Bone marrow (tissue), 2 donors: ENCODE results near the gene YPEL4.

Experiments
- DNase-seq, 2 donors: peaks; one replicate each; lab custom pipeline; 2025; lab: John Stamatoyannopoulos, UW

YPEL4 gene

DNA sequence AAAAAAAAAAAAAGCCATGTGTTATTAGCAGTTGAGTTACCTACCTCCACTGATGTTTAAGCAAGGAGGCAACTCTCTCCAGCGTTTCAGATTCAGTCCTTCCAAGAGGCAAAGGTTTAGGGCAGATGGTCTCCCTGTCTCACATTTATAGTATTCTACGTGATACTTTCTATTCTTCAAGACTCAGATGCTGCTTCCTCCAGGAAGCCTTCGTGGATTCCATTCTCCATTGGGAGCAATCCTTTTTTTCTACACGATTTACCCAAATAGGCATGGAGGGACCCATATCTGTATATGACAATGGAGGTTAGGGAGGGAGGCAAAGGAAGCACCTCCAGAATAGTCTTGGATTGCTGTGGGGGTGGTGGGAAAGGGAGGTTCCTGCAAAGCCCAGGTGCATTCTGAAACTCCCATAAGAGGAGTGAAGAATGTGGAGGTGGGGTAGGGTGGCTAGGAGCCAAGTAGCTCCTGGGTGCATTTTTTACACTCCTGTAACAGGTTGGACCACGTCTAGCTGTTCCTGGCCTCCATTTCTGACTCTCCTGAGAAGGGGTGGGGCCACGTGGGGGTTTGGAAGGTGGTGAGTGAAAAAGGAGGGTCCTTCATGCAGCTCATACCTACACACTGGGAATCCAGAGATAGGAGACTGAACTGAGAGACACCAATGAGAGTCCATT lies 16.2 kb downstream of the YPEL4 start:
- no peak for DNase-seq

DNA sequence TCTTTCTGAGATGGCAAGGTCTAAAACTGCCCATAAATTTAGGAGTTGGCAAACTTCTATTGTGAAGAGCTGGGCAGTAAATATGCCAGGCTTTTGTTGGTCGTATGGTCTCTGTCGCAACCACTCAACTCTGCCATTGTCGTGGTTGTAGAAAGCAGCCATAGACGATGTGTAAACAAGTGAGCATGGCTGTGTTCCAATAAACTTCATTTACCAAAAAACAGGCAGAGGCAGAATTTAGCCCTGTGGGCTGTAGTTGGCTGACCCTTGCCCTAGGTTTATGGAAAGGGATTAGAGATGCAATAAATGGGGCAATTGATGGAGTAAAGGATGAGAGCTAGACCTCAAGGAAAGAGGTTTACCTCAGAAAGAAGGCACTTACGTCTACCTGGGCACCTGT lies 17.6 kb downstream of the YPEL4 start:
- no peak for DNase-seq

DNA sequence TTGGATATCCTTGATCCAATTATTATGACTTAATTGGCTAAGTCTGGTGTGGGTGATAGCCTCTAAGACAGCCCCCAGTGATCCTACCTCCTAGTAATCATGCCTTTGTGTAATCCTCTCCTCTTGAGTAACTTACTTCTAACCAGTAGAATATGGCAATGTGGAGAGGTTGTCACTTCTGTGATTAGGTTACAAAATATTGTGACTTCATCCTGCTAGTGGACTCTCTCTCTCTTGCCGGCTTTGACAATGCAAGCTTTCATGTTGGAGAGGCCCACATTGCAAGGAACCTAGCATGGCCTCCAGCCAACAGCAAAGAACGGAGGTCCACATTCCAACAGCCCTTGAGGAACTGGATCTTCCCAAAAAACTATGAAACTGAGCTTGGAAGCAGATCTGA lies 19.5 kb downstream of the YPEL4 start:
- no peak for DNase-seq

DNA sequence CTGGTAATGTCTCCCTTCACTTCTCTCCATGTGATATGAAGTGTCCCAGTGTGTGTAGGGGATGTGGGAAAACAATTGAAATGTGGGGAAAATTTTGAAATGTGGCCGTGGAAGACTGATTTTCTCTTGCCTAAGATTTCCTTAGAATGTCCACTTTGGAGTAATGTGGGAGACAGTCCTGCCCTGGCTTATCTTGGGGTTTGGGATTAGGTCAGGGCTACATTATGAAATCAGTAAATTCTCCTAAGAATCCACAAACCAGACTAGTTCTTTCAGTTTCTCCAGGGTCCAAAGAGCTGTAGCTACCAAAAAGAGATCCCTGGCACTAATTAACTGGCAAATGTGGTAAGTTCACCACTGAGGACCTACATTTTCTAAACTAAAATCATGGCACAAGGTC lies 22.8 kb downstream of the YPEL4 start:
- DNase-seq, result no peak

DNA sequence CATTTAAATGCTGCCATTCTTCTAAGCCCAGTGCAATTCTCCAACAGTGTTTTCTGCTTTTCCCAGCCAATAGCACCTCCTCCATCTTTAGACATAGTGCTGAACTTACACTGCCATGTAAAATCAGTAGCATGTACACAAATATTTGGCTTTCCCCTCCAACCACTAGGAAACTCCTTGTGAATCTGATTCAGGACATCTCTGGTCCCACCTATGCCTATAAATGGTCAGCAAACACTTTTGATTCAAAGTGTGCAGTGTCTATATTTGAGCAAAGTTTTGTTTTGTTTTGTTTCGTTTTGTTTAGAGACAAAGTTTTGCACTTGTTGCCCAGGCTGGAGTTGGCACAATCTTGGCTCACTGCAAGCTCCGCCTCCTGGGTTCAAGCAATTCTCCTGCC lies 24.8 kb downstream of the YPEL4 start:
- no peak for DNase-seq

DNA sequence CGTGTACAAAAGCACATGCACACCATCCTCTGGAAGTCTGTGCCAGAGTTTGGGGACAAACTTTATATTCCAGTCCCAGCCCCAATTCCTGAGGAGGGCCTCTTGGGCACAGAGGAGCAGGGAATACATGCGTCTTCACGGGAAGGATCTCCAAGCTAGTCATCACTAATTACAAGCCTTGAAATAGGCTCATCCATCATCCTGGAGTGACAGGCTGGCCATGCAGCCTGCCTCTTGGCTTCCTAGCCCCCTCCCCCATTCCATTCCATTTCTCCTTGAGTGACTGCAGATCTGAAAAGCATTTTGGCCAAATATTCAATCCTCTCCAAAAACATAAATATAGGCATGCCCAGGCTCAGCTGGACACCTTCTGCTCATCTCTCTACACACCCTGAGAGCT lies 27.4 kb downstream of the YPEL4 start:
- DNase-seq, result no peak

DNA sequence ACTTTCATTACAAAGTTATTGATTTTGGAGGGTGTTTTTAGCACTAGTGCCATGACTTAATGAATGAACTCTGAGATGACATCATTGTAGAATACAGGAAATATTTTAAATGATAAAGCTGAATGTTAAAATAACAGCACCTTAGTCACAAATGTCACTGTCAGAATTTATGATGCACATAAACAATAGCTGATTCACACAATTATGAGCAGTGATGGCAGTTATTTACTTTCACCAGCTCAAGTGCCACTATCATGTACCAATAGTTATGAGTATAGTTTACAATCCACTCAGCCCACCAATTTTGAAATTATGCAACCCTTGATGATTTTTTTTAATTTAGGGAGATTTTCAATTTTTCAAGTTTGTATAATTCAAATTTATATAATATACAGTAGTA lies 29.2 kb downstream of the YPEL4 start:
- no peak for DNase-seq

DNA sequence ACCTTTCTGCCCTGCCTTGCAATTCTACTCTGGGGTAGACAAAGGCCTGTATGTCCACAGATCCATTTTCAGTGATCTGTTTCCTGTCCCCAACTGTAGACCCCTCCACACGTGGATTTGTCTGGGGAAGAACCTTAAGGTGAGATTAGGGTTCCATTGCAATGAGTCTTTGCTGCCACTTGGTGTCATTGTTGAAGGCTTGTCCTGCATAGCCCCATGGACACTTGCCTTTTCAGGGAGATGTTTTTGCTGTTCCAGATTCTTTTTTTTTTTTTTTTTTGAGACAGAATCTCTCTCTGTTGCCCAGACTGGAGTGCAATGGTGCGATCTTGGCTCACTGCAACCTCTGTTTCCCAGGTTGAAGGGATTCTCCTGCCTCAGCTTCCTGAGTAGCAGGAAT lies 30.4 kb downstream of the YPEL4 start:
- DNase-seq, result no peak

DNA sequence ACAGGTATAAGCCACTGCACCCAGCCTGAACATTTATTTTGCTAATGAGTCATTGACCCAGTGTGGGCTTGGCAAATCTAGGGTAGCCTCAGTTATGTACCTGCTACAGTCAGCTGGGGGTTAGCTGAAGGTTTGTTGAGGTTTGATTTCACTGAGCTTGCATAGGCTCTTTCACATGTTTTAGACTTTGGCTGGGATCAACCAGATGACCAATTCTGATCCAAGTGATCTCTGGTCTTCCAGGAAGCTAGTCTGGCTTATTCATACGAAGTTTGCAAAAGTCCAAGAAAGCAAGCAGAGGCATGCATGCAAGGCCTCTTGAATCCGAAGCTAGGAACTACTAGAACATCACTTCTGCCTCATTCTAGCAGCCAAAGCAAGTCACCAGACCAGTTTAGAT lies 31.3 kb downstream of the YPEL4 start:
- DNase-seq, result no peak

DNA sequence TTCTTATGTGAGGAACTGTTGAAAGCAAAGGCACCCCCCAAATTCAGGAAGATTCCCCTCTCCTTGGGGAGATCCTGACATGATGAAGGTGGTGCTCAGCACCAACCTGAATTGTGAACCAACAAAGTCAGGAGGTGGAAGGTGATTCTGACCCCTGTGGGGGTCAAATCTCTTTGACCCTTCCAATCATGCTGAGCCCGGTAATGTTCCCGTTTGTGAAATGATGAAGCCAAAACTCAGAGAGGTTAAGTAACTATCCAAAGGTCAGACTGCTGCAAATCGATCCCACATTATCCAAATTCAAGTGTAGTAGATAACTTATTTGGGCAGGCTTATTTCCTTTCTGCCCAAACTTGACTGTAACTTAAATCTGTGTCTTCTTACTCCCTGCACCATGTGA lies 33.1 kb downstream of the YPEL4 start:
- no peak for DNase-seq

DNA sequence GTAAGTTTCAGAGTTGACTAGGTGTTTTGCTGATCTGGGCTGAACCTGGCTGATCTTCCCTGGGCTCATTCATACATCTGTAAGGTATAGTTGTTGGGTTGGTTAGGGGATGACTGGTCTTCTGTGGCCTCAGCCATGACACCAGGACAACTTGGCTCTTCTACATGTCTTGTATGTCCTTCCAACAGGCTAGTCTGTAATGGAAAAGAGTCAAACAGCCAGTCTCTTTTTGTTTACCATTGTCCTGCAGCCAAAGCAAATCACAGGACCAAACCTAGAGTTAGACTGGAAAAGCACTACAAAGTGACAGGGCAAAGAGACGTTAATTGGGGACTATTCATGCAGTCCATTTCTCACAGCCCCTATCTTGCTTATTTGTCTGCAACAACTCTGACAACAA lies 34.4 kb downstream of the YPEL4 start:
- DNase-seq, result no peak

DNA sequence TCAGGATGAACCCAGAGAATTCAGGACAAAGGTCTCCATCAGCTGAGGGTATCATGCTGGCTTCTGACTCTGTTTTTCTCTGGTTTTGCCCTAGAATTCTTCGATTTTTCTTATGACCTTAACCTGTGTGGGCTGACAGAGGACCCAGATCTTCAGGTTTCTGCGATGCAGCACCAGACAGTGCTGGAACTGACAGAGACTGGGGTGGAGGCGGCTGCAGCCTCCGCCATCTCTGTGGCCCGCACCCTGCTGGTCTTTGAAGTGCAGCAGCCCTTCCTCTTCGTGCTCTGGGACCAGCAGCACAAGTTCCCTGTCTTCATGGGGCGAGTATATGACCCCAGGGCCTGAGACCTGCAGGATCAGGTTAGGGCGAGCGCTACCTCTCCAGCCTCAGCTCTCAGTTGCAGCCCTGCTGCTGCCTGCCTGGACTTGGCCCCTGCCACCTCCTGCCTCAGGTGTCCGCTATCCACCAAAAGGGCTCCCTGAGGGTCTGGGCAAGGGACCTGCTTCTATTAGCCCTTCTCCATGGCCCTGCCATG lies 35.4 kb downstream of the YPEL4 start:
- DNase-seq, result no peak

DNA sequence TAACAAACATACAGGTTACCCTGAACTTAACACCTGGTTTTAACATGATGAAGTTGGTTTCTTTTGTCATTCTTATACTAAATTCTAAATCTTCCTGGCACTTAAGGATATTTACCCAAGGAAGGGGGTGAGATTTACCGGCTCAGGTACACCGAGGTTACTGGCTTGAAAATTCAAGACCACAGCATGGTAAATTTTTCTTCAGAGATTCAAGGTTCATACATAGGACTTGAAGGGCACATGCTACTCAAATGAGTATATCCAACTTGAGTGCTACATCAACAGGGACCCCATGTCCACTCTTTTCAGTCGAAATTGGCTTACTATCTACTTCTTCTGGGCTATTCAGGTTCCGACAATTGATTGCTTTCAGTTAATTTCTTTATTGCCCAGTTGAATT lies 39.5 kb downstream of the YPEL4 start:
- no peak for DNase-seq

DNA sequence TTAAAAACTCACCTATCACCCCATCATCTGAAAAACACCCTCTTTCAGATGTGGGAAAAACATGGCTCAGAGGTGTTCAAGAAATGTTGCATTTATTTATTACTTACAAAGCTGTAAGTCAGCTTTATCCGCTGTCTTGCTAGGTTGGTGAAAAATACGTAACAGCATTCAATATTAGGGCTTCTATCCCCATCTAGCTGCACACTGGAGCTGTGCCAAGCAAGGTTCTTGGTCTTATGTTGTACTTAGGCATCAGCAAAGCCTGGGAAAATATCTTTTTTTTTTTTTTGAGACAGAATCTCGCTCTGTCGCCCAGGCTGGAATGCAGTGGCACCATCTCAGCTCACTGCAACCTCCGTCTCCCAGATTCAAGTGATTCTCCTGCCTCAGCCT lies 44.7 kb downstream of the YPEL4 start:
- no peak for DNase-seq

DNA sequence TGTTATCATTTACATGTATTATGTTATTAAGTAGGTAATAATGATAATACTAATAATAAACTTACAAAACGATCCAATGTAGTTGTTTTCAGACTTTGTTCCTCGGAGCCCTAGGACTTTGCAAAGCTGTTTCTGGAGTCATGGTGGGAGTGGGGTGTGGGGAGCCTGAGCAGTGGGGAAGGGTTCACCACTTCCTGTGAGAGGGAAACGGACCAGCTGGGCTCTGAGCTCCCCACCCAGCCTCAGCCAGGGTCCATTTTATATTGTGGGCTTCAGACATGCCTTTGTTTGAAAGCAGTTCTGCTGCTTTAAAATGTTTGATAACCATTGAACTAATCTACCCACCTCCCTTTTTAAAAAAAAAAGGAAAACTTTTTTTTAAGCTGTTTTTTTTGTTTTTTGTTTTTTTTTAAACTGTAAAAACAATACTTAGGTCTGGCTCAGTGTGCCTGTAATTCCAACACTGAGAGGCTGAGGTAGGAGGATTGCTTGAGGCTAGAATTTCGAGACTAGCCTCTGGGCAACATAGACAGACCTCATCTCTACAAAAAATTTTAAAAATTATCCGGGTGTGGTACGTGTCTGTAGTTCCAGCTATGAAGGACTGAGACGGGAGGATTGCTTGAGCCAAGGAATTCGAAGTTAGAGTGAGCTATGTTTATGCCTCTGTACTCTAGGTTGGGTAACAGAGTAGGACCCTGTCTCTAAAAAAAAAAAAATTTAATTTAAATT lies 45.2 kb downstream of the YPEL4 start:
- peak in 1 of 2 donors; percentile 66 for DNase-seq

DNA sequence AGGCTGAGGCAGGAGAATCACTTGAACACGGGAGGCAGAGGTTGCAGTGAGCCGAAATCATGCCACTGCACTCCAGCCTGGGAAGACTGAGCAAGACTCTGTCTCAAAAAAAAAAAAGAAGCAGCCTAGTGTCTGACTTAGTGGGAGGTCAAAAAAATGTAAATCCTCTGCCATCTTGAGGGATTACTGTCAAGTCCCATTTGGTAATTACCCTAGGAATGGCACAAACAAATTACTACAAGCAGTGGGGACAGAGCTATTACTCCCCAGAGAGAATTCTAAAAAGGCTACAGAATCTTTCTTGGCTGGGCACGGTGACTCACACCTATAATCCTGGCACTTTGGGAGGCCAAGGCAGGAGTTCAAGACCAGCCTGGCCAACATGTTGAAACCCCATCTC lies 48.4 kb downstream of the YPEL4 start:
- DNase-seq, result no peak

DNA sequence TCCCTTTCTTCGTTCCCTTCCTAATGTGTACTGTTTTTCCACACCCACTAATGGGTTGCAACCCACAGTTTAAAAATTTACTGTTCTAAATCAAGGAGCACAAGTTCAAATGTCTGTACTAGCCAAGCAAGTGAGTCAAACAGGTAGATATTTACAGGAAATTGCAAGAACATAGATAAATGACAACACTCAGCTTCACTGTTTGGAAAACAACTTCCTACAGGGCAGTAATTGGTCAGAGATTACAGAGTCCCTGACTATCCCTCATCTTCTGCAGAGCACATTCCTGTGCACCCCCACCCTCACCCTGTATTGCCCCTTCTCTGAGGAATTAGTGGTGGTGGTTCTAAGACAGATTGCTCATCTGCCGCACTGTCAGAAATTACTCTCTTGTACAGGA lies 50.3 kb downstream of the YPEL4 start:
- DNase-seq, result no peak

DNA sequence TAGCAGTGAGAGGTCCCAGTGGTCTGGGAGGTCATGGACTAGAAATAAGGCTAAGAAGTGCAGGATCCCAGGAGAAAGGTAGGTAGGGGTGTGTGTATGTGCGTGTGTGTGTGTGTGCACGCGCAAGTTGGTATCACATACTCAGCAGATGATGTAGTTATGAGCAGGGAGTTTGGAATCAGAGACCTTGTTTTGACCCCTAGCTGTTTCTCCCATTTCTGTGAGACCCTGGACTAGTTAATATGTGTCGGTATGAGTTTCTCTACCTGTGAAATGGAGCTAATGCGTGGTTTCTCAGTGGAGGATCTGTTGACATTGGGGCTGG lies 50.9 kb downstream of the YPEL4 start:
- DNase-seq, result no peak

DNA sequence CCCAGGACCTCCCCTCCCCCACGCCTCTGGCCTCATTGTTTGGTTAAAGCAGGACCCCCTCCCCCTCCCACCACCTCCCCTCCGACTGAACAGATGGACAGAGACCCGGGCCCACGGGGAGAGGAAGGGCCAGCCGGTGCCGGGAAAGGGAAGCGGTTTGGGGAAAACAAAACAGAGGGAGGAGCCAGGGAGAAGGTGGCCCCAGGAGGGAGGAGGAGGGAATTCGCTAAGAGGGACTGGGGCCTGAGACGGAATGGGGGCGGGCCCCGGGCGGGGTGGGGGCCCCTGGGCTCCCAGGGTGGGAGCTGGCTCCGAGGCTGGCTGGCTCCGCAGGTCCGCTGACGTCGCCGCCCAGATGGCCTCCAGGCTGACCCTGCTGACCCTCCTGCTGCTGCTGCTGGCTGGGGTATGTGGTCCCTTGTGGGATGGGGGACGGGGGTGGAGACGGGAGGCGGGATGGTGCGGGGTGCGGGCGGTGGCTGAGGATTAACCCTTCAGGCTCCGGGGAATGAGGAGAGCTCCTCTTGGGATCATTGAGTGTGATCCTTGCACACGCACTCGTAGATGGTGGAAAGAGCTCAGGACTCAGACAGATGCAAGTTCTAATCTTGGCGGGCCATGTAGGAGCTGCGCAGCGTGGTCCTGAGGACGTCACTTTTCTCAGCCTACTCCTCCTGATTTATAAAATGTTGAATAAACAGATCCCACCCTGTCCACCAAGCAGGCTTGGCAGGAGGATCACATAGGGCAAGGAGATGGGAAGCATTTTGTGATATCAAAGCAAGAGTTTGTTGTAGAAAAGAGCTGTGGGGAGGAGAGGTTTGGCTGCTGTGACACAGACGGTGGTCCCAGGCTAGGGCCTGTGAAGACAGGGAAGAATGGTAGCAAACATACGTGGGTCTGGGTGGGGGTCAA lies 51.5 kb downstream of the YPEL4 start:
- no peak for DNase-seq

DNA sequence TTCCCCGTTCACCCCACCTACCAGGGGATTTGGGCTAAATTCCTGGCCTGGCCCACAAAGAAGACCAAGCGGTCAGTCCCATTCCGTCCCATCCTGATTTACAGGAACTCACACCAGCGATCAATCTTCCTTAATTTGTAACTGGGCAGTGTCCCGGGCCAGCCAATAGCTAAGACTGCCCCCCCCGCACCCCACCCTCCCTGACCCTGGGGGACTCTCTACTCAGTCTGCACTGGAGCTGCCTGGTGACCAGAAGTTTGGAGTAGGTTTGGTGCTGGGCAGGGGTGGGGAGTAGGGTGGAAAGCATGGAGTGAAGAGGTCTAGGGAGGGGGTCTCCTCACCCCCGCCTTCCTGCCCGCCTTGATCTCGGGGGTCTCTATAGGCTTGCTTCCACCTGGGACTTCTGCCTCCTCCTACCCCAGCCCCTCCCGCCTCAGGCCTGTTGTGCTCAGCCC lies 52.2 kb downstream of the YPEL4 start, which contains the start of gene SERPING1:
Gene SERPING1 (plus strand): TSS at position 225 of the 455 bp plus-strand sequence. CDS start 586 bp downstream, outside the sequence.
- DNase-seq, result no peak

DNA sequence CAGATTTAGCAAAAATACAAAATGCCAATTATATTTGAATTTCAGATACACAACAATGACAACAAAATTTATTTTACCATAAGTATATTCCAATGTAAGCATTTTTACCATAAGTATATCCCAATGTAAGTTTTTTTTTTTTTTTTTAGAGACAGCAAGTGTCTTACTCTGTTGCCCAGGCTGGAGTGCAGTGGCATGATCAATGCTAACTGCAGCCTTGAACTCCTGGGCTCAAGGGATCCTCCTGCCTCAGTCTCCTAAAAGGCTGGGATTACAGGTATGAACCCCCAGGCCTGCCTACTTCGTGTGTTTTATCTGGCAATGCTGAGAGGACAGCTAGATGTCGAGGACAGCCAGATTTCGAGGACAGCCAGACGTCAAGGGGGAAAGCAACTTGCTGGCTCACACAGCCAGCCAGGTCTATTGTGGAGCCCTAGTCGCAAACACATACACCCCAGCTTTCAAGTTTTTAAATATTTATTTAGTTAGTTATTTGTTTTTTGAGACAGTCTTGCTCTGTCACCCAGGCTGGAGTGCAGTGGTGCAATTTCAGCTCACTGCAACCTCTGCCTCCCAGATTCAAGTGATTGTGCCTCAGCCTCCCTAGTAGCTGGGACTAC lies 53.3 kb downstream of the YPEL4 start:
- DNase-seq, result no peak
